Endothelial cell (in vitro differentiated cells): ENCODE results near the gene ARL13A. TPM values are rescaled to one million over a fixed set of nuclear protein-coding genes. Genes with fewer than 3 reads are reported as not detected.

Source experiments
- DNase-seq: peaks from one replicate; pipeline ENCODE4 v3.0.0; 2021; ENCODE audit warnings: low spot score
- H3K27ac Mint-ChIP-seq: one replicate; pipeline ENCODE4 v1.8.0; 2021; ENCODE audit warnings: mixed read lengths, inconsistent platforms; ENCODE audit not compliant: unreplicated experiment
- H3K27me3 Mint-ChIP-seq: one replicate; pipeline ENCODE4 v1.8.0; 2021; ENCODE audit warnings: mild to moderate bottlenecking, moderate library complexity, mixed read lengths, inconsistent platforms; ENCODE audit not compliant: unreplicated experiment
- H3K36me3 Mint-ChIP-seq: one replicate; pipeline ENCODE4 v1.8.0; 2021; ENCODE audit warnings: mild to moderate bottlenecking, low read depth, mixed read lengths, inconsistent platforms; ENCODE audit not compliant: unreplicated experiment
- H3K4me1 Mint-ChIP-seq: one replicate; pipeline ENCODE4 v1.8.0; 2021; ENCODE audit warnings: mild to moderate bottlenecking, mixed read lengths, inconsistent platforms; ENCODE audit not compliant: unreplicated experiment
- H3K4me3 Mint-ChIP-seq: one replicate; pipeline ENCODE4 v1.8.0; 2021; ENCODE audit warnings: mild to moderate bottlenecking, mixed read lengths, inconsistent platforms; ENCODE audit not compliant: unreplicated experiment
- H3K9me3 Mint-ChIP-seq: one replicate; pipeline ENCODE4 v1.8.0; 2021; ENCODE audit warnings: mixed read lengths, inconsistent platforms; ENCODE audit not compliant: unreplicated experiment
- CTCF ChIP-seq: fragments of 200-600 bp; sonication (generic); IDR thresholded peaks from one replicate; pipeline ENCODE4 v1.5.0; 2021; ENCODE audit warnings: antibody characterized with exemption; ENCODE audit not compliant: unreplicated experiment
- total RNA-seq: library from RNA; stranded (reverse); fragmentation: NEBNext Ultra II Directional; extraction: Animal tissue kit (Norgen Biotek cat#: 25700); gene quantifications from one replicate; pipeline ENCODE4 v1.2.1, GENCODE V29; 2021; ENCODE audit not compliant: unreplicated experiment

ARL13A gene
- total RNA-seq, 1 donor from 2014 or later: not detected

- Mint-ChIP-seq H3K4me1 (no peaks in the 10 kb centered on the region), H3K4me3 (no peak overlapping the region), H3K36me3 (peaks cover 3% of the 10 kb centered on the region), H3K27me3 (no peaks in the 10 kb centered on the region), H3K9me3 (no peaks in the 10 kb centered on the region), H3K27ac (no peak overlapping the region)
- TF ChIP-seq CTCF: no peak
- DNase-seq: no peak
Measured at GRCh38 chrX:101037231-101037630, 67.7 kb downstream of the ARL13A start.

GRCh38 chrX:101040197-101040596, 70.7 kb downstream of the ARL13A start:
- Mint-ChIP-seq H3K4me1 (no peaks in the 10 kb centered on the region), H3K27me3 (no peaks in the 10 kb centered on the region), H3K27ac (no peak overlapping the region), H3K9me3 (no peaks in the 10 kb centered on the region), H3K36me3 (peaks cover 3% of the 10 kb centered on the region), H3K4me3 (no peak overlapping the region)
- DNase-seq: no peak
- no peak for TF ChIP-seq CTCF

Other genes with a start within 250 kb of the ARL13A start
- gene SYTL4, start 237.6 kb upstream of the ARL13A start, total RNA-seq: 3.9 TPM
- gene CSTF2, start 149.3 kb upstream of the ARL13A start, total RNA-seq: 19.3 TPM
- gene NOX1, start 95.3 kb upstream of the ARL13A start, total RNA-seq: not detected
- 0.18 TPM for gene XKRX, start 40.8 kb upstream of the ARL13A start, total RNA-seq
- 12.2 TPM for gene TRMT2B, start 82.4 kb downstream of the ARL13A start, total RNA-seq
- gene TMEM35A, start 109.2 kb downstream of the ARL13A start, total RNA-seq: 2.6 TPM
- 10.3 TPM for gene CENPI, start 128.5 kb downstream of the ARL13A start, total RNA-seq